SK-N-SH (cell line): ENCODE measurements around the gene MAPK6. TPM values are rescaled to one million over a fixed set of nuclear protein-coding genes. Genes with fewer than 3 reads are reported as not detected.

Experiments
- CTCF ChIA-PET: fragments of 300-600, 350-600 bp; formaldehyde crosslinking; extraction: SDS; loops from one replicate; lab custom pipeline; 2021; lab: Yijun Ruan, JAX
- POLR2A ChIA-PET: fragments of 350-600 bp; sonication (Branson Sonifier 250); formaldehyde crosslinking; extraction: SDS; loops from one replicate; lab custom pipeline; 2020; ENCODE audit warnings: antibody characterized with exemption, inconsistent platforms; lab: Yijun Ruan, JAX
- DNase-seq: peaks from one replicate; pipeline ENCODE4 v3.0.0; 2012
- H2AFZ ChIP-seq: fragments of 200-600 bp; sonication (generic); 2 replicates; pipeline ENCODE4 v1.8.1; 2016; ENCODE audit warnings: antibody characterized with exemption, mild to moderate bottlenecking, low read depth
- H3F3A ChIP-seq: fragments of 200-600 bp; sonication (generic); replicated peaks from 2 replicates; pipeline ENCODE3; 2016; ENCODE audit warnings: antibody characterized with exemption, mild to moderate bottlenecking; ENCODE audit not compliant: insufficient read depth
- H3K27ac ChIP-seq, 2 experiments: fragments of 200-500 bp in 1 of 2; fragments of 200-600 bp in 1 of 2; sonication (Bioruptor generic) in 1 of 2; sonication (generic), shearing (Covaris generic) in 1 of 2; 2 replicates each; pipeline versions ENCODE4 v1.5.1 to v1.6.1; 2014 to 2016; ENCODE audit warnings: low read depth in 2 of 2, inconsistent platforms in 1 of 2, low read length in 1 of 2, mild to moderate bottlenecking in 1 of 2, mixed read lengths in 1 of 2
- H3K27me3 ChIP-seq: fragments of 200-600 bp; sonication (generic), shearing (Covaris generic); 2 replicates; pipeline ENCODE4 v1.6.1; 2016; ENCODE audit warnings: mixed run types; ENCODE audit not compliant: insufficient read depth
- H3K36me3 ChIP-seq, 2 experiments: fragments of 200-500 bp in 1 of 2; fragments of 200-600 bp in 1 of 2; sonication (Bioruptor generic) in 1 of 2; sonication (generic) in 1 of 2; replicated peaks in 1 of 2; 2 replicates each; pipeline versions ENCODE3 to v1.5.1; 2014 to 2016; ENCODE audit warnings: low read length in 1 of 2, mild to moderate bottlenecking in 1 of 2; ENCODE audit not compliant: insufficient read depth in 2 of 2, control insufficient read depth in 1 of 2
- H3K4me1 ChIP-seq, 2 experiments: fragments of 200-500 bp in 1 of 2; fragments of 200-600 bp in 1 of 2; sonication (Bioruptor generic) in 1 of 2; sonication (generic), shearing (Covaris generic) in 1 of 2; 2 replicates each; pipeline versions ENCODE4 v1.5.1 to v1.6.1; 2014 to 2016; ENCODE audit warnings: low read depth in 1 of 2, low read length in 1 of 2, mixed run types in 1 of 2; ENCODE audit not compliant: insufficient read depth in 2 of 2, control insufficient read depth in 1 of 2
- H3K4me2 ChIP-seq: fragments of 200-600 bp; sonication (generic), shearing (Covaris generic); 2 replicates; pipeline ENCODE4 v1.6.1; 2017; ENCODE audit warnings: mixed run types
- H3K4me3 ChIP-seq, 2 experiments: fragments of 200-500 bp in 1 of 2; fragments of 200-600 bp in 1 of 2; sonication (Bioruptor generic) in 1 of 2; sonication (generic), shearing (Covaris generic) in 1 of 2; 2 replicates each; pipeline versions ENCODE4 v1.5.1 to v1.8.1; 2014 to 2016; ENCODE audit warnings: low read depth in 2 of 2, inconsistent platforms in 1 of 2, low read length in 1 of 2, mild to moderate bottlenecking in 1 of 2, mixed read lengths in 1 of 2, moderate library complexity in 1 of 2
- H3K79me2 ChIP-seq: fragments of 200-600 bp; sonication (generic); 2 replicates; pipeline ENCODE4 v1.8.1; 2017; ENCODE audit warnings: mild to moderate bottlenecking; ENCODE audit not compliant: insufficient read depth
- H3K9ac ChIP-seq: fragments of 200-600 bp; sonication (generic); 2 replicates; pipeline ENCODE4 v1.6.1; 2017; ENCODE audit warnings: mixed run types
- H3K9me2 ChIP-seq: fragments of 200-600 bp; sonication (generic); 2 replicates; pipeline ENCODE4 v1.6.1; 2017; ENCODE audit warnings: mixed run types
- H3K9me3 ChIP-seq: fragments of 200-600 bp; sonication (generic); 2 replicates; pipeline ENCODE4 v1.6.1; 2017; ENCODE audit warnings: mixed run types, mild to moderate bottlenecking, moderate library complexity
- H4K20me1 ChIP-seq: fragments of 200-600 bp; sonication (generic); 2 replicates; pipeline ENCODE4 v1.6.1; 2017; ENCODE audit warnings: mild to moderate bottlenecking, mixed run types; ENCODE audit not compliant: insufficient read depth
- CTCF ChIP-seq: fragments of 200-600 bp; sonication (generic); IDR thresholded peaks from 2 replicates; pipeline ENCODE4 v1.6.1; 2017; ENCODE audit warnings: antibody characterized with exemption, mild to moderate bottlenecking, moderate library complexity
- ELF1 ChIP-seq: IDR thresholded peaks from 2 replicates; pipeline ENCODE4 v1.4.0; 2012
- EZH2phosphoT487 ChIP-seq: fragments of 200-600 bp; sonication (generic); IDR thresholded peaks from 2 replicates; pipeline ENCODE4 v1.6.1; 2017; ENCODE audit warnings: low read depth, mixed run types, mild to moderate bottlenecking, antibody characterized with exemption, moderate library complexity, borderline replicate concordance
- FOXJ3 ChIP-seq: sonication (generic); formaldehyde crosslinking; IDR thresholded peaks from 2 replicates; pipeline ENCODE4 v1.5.1; 2020; ENCODE audit warnings: mild to moderate bottlenecking, missing genetic modification reagents
- FOXM1 ChIP-seq: IDR thresholded peaks from 2 replicates; pipeline ENCODE4 v1.4.0; 2012; ENCODE audit warnings: low read depth, mild to moderate bottlenecking
- GABPA ChIP-seq: IDR thresholded peaks from 2 replicates; pipeline ENCODE4 v1.4.0; 2012; ENCODE audit warnings: low read depth, mild to moderate bottlenecking
- GATA2 ChIP-seq: sonication (generic); formaldehyde crosslinking; IDR thresholded peaks from 2 replicates; pipeline ENCODE4 v1.5.0; 2020; ENCODE audit warnings: mild to moderate bottlenecking, missing genetic modification reagents
- MEF2A ChIP-seq: IDR thresholded peaks from 2 replicates; pipeline ENCODE4 v1.4.0; 2012; ENCODE audit warnings: low read depth, borderline replicate concordance
- MXI1 ChIP-seq: IDR thresholded peaks from 2 replicates; pipeline ENCODE4 v1.6.1; 2012; ENCODE audit warnings: mild to moderate bottlenecking, low read depth, low read length, improper control_type of control experiment
- PBX3 ChIP-seq: IDR thresholded peaks from 2 replicates; pipeline ENCODE4; 2012
- RFX5 ChIP-seq: IDR thresholded peaks from 2 replicates; pipeline ENCODE4 v1.6.1; 2012; ENCODE audit warnings: mild to moderate bottlenecking, improper control_type of control experiment, low read length
- SIN3A ChIP-seq: IDR thresholded peaks from 2 replicates; pipeline ENCODE4 v1.6.1; 2012; ENCODE audit warnings: low read depth, mild to moderate bottlenecking, low read length, moderate library complexity, borderline replicate concordance
- TAF1 ChIP-seq: IDR thresholded peaks from 2 replicates; pipeline ENCODE4 v1.6.1; 2012; ENCODE audit warnings: low read depth, mild to moderate bottlenecking, low read length, moderate library complexity, borderline replicate concordance
- TCF12 ChIP-seq: IDR thresholded peaks from 2 replicates; pipeline ENCODE4 v1.4.0; 2012
- TEAD4 ChIP-seq: IDR thresholded peaks from 2 replicates; pipeline ENCODE4 v1.4.0; 2012; ENCODE audit warnings: mild to moderate bottlenecking, borderline replicate concordance; ENCODE audit not compliant: insufficient read depth
- USF2 ChIP-seq: fragments of 150-350 bp; IDR thresholded peaks from 2 replicates; pipeline ENCODE4 v1.6.1; 2017; ENCODE audit warnings: antibody characterized with exemption, low read length, low read depth, borderline replicate concordance
- WGBS: methylation state at CpG from one replicate; pipeline ENCODE4 v1.1.6; 2017; ENCODE audit warnings: low lambda C conversion rate; 5-methylcytosine and 5-hydroxymethylcytosine counted together
- polyA plus RNA-seq, 3 experiments: library from polyadenylated mRNA; depleted of rRNA; stranded (reverse); fragments of >200 nt; gene quantifications; 2 replicates each; pipeline ENCODE4 v1.2.3, GENCODE V29; 2012

MAPK6 gene
- polyA plus RNA-seq, 1 of the 3 experiments (the other 2 are of a cell fraction): 16.9 TPM

GRCh38 chr15:52056496-52056895, 37.5 kb downstream of the MAPK6 start:
- POLR2A ChIA-PET: no interaction called here
- CTCF ChIA-PET: no interaction called here
- peaks cover 88% of the 10 kb centered on the region for H3K79me2 ChIP-seq

More at GRCh38 chr15:52056496-52056895, 37.5 kb downstream of the MAPK6 start:
- Histone ChIP-seq H3K9ac (no peak overlapping the region), H3K9me2 (no peaks in the 10 kb centered on the region), H3F3A (peaks cover 5% of the 10 kb centered on the region), H3K27ac (no peak overlapping the region), H3K4me1 (no peaks in the 10 kb centered on the region), H3K36me3 (peaks cover 51 to 94% of the 10 kb centered on the region in 2 experiments), H3K4me3 (no peak overlapping the region), H3K27me3 (no peaks in the 10 kb centered on the region), H2AFZ (no peak overlapping the region), H3K9me3 (no peaks in the 10 kb centered on the region), H3K4me2 (no peak overlapping the region), H4K20me1 (peaks cover 7% of the 10 kb centered on the region; the same call in 1 of the 2 replicates)
- DNase-seq: no peak
- 95% methylated on average over 3 of the region's 3 CpGs for WGBS
- TF ChIP-seq PBX3: no peak
- no peak for TF ChIP-seq FOXM1
- no peak for TF ChIP-seq GATA2 (CRISPR knock-in tag)
- TF ChIP-seq TAF1: no peak
- TF ChIP-seq TEAD4: no peak
- no peak for TF ChIP-seq EZH2phosphoT487
- TF ChIP-seq SIN3A: no peak
- no peak for TF ChIP-seq MXI1
- TF ChIP-seq ELF1: no peak
- no peak for TF ChIP-seq TCF12
- no peak for TF ChIP-seq MEF2A
- no peak for TF ChIP-seq FOXJ3
- TF ChIP-seq GABPA: no peak
- no peak for TF ChIP-seq CTCF
- no peak for TF ChIP-seq USF2
- no peak for TF ChIP-seq RFX5
